Measurements from ENCODE around the gene MAGEA6.

DNA sequence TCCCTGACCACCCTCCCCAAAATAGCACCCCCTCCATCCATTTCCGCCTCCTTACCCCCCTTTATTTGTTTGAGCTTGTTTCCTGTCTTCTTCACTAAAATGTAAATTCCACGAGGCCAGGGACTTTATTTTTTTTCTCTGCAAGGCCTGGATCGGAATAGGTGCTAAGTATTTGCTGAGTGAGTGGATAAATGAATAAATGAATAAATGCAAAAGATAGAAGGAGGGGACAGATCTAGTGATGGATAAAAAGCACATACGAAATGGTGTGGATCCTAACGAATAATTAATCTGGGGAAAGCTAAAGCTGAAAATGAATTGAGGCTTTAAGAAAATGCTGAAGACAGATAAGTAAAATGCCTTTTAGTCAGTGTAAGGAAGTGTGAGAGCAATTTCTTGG is 48.9 kb upstream of the MAGEA6 start:
- TF ChIP-seq REST (IDR thresholded peaks at IDR 0.05; ENCODE audit: insufficient read depth in 1 of 2, low read depth in 2 of 2, low read length in 1 of 2) (no peak), POLR2AphosphoS5 (IDR thresholded peaks at IDR 0.05; ENCODE audit: low read depth, low read length) (no peak)
